GM12873 (cell line): Measurements from ENCODE around the gene SIM1.

ENCODE experiments used
- TF ChIP-seq, protein P1 (sequence below): IDR thresholded peaks from 2 replicates; pipeline ENCODE4 v1.5.1; 2012; ENCODE audit warnings: low read depth, mild to moderate bottlenecking, moderate library complexity, low read length, control low read depth; ENCODE audit not compliant: insufficient read depth; ENCODE audit errors: missing control alignments

Gene SIM1

DNA sequence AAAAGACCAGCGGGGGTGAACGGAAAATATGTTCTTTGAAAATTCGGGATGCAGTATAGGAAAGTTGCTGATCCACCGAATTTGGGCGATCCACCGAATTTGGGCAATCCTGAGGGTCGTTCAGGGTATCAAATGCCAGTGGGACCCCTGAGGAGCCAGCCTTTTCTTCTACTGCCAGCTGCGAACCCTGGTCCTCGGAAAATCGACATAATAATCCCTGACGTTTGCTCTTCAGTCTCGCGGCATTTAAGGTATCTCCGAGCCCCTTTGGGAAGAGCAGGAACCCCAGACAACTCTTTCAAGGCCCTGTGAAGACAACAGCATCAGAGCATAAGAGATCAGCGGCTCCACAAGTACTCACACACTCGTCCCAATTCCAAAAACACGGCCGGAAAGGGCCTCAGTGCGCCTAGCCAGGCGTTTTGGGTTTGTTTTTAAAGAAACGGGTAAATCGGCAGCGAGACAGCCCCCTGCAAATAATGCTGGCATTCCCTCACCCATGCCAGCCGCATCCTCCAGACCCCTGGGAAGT, 1.0 kb downstream of the SIM1 start:
- TF ChIP-seq, protein P1, sequence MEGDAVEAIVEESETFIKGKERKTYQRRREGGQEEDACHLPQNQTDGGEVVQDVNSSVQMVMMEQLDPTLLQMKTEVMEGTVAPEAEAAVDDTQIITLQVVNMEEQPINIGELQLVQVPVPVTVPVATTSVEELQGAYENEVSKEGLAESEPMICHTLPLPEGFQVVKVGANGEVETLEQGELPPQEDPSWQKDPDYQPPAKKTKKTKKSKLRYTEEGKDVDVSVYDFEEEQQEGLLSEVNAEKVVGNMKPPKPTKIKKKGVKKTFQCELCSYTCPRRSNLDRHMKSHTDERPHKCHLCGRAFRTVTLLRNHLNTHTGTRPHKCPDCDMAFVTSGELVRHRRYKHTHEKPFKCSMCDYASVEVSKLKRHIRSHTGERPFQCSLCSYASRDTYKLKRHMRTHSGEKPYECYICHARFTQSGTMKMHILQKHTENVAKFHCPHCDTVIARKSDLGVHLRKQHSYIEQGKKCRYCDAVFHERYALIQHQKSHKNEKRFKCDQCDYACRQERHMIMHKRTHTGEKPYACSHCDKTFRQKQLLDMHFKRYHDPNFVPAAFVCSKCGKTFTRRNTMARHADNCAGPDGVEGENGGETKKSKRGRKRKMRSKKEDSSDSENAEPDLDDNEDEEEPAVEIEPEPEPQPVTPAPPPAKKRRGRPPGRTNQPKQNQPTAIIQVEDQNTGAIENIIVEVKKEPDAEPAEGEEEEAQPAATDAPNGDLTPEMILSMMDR = no peak

DNA sequence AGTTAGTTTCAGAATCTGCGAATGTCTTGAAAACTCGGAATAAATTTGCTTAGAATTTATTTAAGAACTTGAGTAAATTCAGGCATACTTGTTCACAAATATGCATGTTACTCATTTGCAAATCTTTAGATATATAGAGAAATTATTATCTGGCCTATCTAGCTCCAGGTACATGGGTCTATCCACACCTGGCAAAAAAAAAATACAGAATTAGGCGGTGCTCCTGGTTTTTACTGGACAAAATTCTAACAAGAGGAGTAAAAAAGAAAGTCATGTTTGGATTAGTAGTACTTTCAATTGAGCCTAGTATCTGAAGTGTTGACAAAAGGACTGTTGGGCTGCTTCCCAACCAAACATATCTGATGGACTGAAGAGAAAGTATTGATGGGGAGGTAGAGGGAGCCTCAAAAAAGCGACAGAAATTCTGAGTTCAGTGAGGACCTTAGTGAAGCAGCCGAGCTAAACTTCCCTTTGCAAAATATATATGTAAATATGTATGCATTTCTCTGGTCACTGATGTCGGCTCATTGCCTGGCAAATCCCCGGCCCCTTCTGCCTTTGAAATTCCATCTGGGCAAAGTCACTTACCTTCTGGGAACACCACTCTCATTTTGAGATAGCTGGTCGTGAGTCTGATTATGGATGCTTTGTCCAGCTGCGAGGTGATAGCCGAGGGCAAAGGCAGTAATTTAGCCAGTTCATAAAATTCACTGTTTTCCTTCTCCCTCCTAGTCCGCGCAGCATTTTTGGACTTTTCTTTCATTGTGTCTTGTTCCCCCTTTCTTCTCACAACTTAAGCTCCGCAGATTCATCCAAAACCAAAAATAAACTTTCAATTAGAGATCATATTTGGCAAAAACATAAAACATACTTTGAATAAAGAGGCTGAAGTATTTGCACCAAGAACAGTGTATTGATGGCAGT, 1.8 kb downstream of the SIM1 start:
- TF ChIP-seq, protein P1 = no peak

DNA sequence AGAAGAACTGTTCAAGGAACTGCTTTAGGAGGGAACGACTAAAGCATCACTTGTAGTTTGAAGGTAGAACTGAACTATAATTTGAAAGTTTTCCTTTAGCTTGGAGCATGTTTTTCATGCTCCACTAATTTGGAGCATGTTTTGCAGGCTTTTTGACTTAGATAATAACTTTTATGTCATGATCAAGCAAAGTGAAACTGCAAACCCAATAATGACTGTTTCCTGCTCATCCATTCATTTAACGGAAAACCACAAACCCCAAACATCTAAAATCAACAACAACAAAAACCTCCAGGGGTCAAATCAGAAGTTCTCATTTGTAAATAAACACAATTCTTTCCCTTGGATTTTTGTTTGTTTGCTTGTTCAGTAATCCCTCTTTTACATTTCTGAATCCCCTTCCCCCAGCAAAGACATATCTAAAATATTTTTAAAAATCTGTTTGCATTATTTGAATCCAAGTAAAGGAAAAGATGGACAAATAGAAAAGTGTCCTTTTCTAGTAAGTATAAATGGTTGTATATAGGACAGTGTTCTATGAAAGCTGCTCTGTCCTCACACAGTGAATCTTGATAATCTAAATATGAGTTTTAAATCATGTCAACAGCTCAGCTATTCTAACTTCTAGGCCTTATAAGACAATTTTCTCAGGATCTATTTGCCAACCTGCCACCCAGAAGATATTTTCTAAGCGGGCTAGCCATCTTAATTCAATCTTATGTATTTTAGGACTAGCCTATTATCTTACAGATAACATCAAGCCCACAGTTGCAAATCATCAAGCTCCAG, 2.6 kb downstream of the SIM1 start:
- TF ChIP-seq, protein P1 = no peak

DNA sequence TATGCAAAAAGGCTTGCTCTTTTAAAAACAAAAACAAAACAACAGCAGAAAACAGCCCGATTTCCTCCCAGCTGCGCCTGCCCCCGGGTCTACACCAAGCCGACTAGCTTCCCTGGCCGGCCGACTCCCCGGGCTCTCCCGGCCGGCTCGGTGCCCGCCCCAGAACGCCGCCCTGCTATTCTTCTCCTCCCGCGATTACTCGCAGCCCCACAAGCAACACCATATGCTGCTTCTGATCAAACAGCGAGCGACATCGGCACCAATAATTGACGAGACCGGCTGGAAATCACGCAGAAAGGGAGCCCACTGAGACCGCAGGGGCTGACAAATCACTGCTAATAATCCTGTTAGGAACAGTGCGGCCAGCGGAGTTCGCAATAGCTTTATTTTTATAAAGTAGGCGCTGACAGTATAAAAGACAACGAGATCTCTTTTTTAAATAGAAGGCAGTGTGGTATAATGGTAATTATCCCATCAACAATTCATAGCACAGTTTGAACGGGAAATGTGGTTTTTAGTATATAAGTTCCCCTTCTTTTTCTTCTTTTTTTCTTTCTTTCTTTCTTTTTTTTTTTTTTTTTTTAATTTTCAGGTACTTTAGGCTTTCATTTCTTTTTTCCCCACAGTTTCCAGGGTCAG, 3.3 kb downstream of the SIM1 start:
- TF ChIP-seq, protein P1 = no peak

DNA sequence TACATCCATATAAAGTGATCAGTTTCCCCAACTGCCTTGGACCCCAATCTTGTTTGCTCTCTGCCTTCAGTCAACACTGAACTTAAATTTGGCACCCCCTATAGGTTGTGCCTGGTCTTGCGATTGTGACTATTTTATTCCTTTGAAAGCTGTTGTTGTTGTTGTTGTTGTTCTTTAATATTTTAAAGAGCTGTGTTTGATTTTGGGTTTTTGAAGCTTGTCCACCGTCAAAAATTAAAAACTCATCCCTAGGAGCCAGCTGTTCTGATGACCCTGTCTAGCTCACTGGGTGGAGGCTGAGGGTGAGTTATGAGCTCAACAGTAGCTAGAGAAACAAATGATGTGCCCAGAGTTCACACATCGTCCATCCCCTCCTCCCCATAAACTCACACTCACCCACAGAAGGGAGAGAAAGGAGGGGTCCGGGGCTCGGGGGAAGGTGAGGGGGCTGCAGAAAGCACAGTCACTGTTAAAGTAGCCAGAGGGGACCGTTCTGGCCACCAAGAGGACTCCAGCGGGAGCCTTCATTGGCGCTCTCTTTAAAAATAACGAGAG, 4.0 kb downstream of the SIM1 start:
- TF ChIP-seq, protein P1 = peak; percentile 22

DNA sequence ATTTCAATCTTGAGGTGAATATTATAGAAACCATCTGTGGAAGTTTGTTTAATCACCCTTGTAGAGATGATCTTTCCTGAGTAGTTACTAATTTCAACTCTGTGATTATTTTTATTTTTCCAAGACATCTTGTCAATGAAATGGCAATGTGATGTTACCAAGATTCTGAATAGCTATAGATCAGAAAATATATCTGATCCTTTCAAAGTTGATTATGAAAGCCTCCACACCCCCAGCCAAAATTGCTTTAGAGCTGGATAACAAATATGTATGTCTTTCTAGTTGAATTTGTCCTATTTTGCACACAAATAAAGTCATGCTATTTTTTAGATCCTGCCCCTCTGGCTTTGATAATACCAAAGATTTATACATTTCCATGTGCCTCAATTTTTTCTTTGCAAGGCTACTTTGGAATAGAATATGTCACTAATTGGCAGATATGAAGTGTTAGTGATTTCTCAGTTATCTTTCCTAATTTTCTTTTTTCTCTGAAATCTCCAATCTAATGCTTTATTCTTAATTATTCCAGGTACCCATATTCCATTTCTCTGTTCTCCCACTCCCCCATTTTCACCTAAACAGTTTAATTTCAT, 5.0 kb downstream of the SIM1 start:
- TF ChIP-seq, protein P1 = no peak
